DMS53 treated with DMSO at 0.1 percent for 48 hours (cell line): ENCODE results near the gene TBKBP1.

Experiments
- DNase-seq: peaks from one replicate; lab custom pipeline; 2025; ENCODE audit not compliant: unreplicated experiment; lab: John Stamatoyannopoulos, UW

The TBKBP1 gene

DNA sequence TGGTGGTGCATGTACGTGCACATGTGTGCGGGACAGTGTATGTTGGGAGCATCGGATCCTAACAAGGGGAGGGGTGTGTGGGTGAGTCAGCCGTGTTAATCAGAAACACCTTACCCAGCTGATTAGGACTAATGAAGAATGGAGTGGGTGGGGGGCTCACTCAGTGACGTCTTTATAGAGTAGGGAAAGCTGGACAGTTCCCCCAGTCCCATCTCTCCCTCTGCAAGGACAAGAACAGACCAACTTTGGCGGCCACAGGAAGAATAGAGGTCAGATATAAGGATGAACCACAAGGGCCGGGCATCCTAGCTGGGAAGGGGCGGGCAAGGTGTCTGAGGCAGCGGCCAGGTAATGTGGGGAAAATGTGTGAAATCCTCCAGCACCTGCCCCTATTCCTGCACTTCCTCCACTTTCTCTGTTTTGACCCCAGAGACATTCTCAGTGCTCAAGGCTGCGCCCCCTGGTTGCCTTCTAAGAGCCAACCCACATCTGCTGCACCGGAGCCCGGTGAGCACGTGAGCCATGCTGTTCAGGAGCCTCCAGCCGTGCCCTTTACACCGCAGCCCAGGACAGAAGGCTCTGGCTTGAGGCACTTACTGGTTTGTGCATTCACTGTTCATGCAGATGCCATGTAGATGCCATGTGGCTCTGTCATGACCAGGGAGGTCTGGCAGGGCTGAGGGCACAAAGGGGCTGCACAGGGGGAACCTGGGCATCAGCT, 20.2 kb downstream of the TBKBP1 start:
- DNase-seq = no peak

DNA sequence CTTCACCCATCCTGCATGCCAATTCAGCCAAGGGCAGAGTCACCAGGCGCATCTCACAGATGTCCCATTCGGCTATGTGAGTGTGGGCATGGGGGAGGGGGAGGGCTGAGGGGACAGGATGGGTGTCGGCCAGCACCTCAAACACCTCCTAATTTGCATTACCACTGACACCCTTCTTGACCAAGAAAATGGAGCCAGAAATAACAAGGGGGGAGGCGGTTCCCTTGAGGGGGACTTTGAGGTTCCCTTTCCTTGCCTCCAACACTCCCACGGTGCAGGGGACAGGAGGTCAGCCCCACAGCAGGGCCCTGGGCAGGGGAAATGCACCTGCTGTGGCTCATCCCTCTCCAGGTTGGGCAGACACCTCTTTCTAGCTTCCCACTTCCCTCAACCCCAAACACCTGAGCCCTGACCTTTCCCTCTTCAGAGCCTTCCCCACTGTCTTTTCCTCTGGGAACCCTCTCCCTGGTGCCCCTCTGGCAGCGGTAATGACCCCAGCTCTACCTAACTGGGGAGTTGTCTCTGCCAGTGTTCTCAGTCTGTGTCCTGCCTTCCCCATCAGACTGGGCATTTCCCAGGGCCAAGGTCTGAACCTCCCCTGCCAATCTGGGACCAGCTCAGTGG, 20.9 kb downstream of the TBKBP1 start:
- no peak for DNase-seq

DNA sequence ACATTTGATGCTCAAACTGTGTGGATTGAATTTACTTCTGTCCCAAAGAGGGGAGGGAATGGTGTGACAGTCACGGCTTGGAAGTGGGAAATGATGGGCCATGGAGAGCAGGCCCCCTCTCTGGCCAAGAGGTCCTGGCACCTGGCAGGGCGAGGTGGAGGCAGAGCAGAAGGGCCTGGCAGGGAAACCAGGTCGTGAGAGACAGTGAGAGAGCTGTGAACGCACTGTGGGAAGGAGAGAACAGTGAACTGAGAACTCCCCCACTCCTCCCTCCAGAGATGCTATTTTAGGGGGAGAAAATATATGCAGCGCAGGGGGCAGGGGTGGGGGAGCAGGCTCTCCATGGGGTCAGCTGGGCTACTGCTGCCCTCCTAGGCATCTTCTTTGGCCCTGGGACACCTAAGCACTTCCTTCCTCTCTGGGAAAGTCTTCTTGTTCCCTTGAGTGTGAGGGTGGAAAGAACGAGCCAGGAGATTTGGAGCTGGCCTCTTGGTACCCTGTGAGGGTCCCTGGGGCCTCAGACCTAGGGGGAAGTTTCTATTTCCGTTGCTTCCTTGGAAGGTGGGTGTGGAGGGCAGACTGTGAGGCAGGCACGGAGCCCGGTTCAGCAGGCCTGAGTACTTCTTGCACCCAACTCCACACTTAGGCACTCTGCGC, 21.8 kb downstream of the TBKBP1 start:
- no peak for DNase-seq

DNA sequence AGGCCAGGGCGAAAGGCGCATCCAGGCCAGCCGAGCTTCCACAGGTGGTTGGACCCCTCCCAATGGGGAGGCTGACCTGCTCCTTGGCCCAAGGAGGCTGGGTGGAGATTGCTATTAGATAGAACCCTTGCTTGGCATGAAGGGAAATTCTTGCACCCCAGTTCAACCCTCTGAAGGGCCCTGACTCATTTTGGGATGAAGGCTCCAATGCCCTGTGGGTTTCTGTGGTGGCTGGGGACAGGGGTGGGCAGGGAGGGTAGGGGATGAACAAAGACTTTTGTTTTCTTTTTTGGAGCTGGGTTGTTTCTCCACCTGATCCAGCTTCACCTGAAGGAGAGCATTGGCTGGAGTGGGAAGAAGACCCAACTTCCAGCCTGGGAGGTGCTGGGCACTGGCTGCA, 22.4 kb downstream of the TBKBP1 start:
- DNase-seq = no peak

DNA sequence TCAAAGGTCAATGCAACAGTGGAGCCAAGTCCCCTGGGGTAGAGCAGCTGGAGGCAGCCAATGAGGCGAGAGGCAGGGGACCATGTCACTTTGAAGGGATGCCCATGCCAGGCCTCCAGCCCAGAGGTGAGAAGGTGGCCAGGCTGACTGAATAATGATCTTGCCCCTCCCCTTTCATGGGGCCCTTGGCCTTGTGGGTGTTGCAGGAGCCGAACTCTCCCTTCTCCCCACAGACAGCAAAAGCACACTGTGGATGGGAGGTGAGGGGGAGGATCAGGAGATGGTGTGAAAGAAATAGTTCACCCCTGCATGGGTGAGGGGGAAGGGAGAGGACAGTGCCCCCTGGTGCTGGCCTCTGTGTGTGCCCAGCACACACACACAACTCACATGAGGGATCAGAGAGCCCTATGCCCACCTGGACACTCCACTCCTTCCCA, 23.3 kb downstream of the TBKBP1 start:
- no peak for DNase-seq

DNA sequence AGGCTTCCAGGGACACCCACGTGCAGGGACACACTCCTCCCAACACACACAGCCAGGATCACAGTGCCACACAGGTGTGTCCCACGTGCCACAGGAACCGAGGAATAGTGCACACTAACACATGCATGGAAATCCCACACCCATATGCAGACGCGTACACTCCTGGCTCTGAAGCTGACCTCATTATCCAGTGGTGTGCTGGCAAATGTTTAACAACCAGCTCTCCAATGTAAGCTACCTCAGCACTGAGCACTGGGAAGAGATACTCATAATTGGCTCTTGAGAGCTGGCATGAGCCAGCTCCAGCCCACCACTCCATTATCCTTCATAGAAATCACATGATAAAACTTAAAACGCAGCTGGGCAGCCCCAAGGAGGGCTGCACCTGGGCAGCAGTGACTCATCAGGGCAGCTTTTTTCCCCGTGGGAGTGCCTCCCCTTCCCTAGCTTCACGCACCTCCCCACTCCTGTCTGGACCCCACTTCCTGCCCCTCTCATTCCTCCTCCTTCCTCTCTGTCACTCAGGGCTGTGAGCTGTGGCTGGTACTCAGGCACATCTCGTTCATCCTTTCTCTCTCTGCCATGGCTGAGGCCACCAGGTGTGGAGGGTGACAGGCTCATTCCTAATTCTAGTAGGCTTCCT, 24.1 kb downstream of the TBKBP1 start:
- peak; percentile 85 for DNase-seq

DNA sequence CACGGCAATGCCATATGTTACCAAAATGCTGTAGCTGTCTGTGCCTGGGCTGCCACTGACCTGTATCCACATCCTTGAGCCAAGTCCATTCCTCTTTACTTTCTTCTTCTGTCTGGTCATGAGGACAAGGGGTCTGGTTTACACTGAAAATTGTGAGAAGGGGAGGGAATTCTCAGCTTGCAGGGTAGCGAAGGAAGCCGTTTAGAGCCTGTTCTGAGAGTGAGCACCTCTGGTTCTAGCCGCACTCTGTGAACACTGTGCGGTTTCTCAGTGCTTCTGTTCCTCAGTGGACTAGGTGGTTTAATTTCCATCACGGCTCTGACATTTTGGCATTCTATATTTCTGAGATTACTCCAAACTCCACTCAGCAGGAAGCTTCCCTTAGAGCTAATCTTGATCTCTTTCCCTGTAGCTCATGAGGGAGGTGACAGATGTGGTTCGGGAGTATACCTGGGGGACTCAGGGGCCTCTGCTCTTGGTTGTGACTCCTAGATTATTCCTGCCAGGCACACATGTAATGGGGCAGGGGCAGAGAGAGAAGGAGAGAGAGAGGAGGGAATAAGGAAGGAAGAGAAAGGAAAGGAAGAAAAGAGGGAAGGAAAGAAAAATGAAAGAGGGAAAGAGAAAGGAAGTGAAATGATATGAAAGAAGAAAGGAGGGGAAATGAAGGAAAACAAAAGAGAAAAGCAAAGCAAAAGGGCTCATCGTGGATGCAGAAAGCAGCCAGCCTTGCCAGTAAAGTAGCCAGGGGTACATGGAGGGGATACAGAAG, 24.9 kb downstream of the TBKBP1 start:
- DNase-seq = no peak

DNA sequence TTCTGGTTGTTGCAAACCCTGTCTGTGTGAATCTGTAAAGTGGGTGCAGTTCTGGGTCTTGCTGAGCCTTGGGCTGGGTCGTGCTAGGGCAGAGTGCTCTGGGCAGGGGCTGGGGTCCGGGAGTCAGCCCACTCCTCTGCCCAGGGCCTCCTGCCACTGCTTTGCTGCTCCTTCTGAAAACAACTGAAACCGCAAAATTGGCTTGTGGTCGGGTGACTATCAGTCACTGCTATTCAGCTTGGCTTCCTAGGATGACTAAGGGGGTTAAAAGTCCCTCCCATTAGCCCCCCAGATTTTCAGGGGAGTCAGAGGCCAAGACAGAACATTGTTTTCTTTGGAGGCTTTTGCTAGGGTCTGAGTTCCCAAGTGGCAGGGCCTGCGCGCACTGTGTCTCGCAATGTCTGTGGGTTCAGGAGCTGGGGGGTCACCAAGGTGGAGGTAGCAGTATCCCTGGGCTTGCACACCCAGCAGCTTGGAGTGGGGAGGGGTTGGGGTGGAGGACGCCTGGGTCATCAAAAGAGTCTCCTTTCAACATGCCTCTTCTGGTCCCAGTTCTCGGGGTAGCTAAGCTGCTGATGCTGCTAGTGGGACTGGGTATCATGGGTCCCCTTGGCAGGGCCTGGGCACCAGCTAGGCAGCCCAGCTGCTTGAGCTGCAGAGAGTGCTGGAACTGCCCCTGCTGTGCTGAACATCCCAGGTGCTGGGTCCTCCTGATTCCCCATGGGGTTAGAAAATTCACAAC, 25.6 kb downstream of the TBKBP1 start:
- no peak for DNase-seq

DNA sequence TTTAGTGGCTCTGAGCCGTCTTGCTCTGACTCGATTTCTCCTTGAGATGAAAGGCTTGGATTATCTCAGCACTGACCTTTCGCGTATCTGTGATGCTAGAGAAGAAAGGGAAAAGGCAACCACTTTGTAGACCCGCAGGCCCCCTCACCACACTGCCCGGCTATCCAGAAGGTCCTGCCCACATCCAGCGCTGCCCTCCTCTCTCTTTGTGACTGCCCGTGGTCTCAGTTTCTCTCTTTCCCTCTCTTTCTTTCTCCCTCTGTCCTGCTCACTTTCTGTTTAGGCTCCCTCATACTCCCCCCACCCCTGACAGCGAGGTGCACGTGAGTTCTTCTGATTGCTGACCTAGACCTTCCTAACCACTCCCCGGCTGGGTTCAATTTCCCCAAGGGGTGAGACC, 26.2 kb downstream of the TBKBP1 start:
- DNase-seq = no peak

DNA sequence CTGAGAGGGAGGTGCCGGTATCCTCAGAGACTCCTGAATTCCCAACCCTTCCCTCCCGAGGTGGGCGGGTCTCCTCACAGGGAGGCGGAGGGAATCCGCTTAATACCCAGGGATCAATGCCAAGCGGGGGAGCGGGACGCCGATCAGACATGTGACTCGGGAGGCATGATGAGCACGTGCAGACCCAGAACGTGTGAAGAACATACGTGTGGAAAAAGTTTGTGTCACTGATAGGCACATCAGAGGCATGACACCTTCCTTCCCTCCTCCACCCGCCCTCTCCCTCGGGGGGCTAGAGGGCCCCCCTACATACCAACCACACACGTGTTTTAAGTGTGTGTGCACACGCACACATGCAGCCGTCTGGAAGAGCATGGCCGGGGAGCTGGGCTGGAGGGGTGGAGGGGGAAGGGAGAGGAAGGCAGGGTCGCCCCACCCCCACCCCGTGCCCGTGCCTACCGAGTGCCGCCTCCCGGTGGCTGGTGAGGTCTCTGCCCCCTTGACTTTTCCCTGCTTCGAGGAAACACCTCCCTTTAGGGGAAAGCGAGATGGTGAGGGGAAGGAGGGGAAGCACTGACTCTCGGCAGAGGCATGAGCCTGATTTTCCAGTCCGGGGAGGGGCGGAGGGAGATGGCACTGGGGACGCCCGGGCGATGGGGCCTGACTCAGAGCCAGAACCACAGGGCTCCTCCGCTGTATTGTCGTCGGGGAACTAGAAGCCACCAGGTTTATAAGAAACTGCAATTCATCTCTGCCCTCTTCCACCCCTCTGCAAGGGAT, 27.0 kb downstream of the TBKBP1 start:
- DNase-seq = no peak

DNA sequence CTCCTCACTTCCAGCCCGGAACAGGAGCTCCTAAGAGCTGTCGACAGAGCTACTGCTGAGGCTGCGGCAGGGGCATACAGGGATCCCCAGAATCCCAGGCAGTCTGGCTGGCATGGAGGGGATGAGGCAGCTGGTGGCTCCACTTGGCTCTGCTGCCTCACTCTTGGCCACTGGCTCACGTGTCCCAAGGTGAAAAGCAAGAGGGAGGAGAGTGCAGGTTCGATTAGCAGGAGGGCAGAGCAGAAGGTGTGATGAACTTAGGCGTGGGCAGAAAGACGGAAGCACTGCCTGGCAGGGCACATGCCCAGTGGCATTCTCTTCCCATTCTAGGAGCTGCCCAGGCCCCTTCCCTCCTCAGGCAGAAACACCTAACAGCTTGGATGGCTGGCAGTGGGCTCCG, 27.8 kb downstream of the TBKBP1 start:
- DNase-seq = no peak

DNA sequence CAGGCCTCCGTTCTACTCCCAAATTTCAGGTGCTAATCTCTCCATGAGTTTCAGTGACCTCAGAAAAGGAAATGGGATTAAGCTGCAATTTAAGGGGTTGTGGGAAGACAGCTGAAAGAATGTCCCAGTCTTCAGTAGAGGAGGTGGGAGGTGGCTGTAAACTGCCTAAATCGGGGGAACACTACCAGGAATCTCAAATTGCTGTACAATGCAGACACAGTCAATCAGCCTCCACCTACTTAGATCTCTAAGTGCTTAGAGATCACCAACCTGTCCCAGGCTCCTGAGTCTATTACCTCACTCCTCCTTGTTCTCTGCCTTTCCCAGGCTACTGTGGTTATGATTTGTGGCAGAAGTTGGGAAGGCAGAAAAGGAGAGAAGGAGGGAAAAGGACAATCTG, 30.7 kb downstream of the TBKBP1 start:
- DNase-seq = no peak

DNA sequence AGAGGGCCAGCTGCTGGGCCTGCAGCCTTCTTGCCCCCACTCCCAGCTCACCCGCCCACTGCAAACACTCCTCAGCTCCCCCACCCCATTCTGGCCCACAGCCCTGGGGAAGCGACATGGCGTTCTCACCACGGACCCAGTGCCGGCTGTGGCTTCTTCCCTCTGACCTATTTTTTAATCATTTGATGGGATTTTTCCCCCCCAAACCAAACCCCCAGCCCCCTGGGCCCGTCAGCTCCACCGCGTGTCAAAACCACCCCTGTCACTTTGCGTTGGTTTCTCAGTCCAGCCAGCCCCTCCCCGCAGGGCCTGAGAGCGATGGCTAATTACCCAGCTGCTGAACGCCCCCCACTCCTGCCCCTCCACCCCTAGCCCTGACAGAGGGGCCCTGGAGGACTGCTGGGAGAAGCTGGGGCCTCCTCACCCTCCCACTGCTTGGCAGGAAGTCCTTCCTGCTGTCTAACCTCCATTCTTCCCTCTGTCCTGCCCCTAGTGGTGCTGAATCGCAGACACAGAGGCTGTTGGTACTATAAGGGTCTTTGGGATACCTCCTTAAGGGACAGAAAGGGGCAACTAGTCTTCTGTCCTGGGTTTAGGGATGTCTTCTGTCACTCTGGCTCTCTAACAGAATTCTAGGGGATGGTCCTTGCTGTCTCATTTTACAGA, 31.6 kb downstream of the TBKBP1 start:
- DNase-seq = no peak

DNA sequence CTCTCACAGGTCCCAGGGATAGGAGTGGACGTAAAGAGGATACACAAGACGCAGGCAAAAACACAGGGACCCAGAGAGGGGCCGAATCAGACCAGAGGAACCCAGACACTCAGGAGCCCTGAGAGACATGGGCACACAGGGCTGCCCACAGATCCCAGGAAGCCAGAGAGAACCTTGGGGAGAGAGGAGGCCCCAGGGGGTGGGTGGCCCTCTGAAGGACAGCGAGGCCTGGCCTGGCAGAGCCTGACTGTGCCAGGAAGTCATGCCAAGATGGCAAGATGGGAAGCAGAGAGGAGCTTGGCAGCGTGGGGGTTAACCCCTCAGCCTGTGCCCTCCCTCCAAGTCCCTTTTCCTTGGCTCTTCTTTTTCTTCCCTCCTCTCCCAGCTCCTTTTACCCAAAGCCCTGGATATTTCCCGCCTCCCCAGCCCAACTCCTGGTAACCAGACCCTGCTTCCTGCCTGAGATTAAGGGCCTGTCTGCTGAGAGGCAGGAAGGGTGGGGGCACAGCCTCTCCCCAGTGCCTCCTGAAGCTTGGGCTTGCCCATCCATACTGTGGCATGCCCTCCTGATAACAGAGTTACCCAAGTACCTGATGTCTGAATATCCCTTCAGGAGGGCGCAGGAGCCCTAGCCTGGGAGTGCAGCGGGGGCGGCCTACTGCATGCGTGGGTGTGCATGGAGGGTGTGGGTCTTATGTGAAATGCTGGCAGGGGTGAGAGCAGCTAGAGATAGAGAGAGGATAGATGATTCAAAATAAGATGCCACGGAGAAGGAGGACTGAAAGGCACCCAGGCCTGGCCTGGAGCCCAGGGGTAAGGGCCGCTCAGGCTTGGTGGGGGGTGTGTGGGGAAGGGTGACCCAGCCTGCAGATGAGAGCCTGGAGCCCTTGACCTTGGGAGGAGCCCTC, 33.1 kb downstream of the TBKBP1 start:
- DNase-seq = no peak

DNA sequence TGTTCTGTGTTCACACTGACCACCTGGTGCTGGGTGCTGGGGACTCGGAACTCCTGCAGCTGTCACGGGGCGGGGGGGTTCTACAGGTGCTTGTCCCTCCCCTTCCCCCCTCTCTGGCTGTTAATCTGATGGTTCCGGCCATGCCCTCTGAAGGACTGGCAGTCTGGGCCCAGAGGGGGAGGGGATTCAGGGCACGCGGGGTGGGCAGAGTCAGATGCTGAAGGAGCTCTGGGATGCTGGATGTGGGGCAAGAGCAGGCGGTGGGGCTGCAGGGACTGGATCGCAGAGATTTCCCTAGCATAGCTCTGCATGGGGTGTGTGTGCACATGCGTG, 33.7 kb downstream of the TBKBP1 start:
- DNase-seq = no peak

DNA sequence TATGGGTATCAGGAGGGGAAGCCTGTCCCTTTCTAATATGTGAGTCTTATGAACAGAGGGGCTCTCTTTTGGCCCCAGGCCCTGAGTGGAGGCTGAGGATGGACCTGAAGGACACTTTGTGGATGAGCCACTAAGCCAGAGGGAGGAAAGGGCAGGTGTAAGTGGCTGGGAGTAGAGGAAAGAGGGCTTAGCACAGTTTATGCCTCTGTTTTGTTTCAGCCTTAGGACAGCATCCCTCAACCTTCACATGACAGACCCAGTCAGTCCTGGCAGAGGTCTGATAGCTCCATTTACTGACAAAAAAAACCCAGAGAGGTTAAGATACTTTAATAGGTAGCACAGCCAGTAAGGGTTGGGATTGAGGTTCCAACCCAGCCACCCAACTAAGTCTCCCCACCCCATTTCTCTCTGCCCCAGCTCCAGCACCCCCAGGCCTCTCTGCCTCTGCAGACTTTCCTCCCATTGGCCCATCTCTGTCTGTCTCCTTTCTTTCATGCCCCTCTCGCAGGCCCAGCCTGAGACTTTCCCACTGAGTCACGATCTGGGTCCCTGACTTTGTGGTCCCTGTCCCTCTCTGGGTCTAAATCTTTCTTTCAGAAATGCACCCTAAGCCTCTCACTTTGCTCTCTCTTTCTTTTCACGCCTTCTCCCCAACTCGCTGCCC, 34.4 kb downstream of the TBKBP1 start:
- DNase-seq = no peak

DNA sequence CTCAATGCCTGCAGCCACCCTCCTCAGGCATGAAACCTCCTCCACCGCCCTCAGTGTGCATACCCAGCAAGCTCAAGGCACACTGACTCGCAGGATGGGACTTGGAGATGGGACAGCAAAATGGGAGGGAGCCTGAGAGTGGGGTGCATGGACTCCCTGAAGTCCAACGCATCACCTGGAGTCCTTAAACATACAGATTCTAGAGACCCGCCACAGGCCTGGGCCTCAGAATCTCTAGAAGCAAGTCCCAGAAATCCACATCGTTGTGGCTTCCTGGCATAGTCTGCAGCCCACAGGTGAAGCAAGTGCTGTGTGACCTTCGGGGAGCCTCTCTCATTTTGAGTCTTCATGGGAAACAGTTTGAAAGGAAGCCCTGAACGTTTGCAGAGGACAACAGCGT, 35.5 kb downstream of the TBKBP1 start:
- DNase-seq = no peak

DNA sequence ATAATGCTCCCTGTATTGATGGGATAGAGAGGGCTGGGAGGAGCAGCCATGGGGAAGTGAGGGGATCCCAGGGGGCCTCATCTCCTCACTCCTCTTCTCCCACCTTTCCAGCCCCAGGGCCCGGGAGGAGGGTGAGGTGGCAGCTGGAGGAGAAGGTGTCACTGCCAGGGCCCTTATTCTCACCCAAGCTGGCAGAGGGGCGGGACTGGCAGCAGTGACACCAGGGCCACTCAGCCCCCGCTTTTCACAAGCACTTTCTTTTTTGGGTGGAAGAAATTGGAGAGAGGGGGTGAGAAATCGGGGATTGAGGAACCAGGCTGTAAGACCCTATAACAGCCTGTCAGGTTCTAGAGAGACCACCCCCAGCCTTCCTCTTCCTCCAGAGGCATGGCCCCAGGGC, 36.7 kb downstream of the TBKBP1 start:
- no peak for DNase-seq
